Measurements from ENCODE around the gene ITGB4. TPM values are rescaled to one million over a fixed set of nuclear protein-coding genes. Genes with fewer than 3 reads are reported as not detected.

Gene ITGB4
- total RNA-seq, 1 experiment from 2014 or later, result 568 TPM

DNA sequence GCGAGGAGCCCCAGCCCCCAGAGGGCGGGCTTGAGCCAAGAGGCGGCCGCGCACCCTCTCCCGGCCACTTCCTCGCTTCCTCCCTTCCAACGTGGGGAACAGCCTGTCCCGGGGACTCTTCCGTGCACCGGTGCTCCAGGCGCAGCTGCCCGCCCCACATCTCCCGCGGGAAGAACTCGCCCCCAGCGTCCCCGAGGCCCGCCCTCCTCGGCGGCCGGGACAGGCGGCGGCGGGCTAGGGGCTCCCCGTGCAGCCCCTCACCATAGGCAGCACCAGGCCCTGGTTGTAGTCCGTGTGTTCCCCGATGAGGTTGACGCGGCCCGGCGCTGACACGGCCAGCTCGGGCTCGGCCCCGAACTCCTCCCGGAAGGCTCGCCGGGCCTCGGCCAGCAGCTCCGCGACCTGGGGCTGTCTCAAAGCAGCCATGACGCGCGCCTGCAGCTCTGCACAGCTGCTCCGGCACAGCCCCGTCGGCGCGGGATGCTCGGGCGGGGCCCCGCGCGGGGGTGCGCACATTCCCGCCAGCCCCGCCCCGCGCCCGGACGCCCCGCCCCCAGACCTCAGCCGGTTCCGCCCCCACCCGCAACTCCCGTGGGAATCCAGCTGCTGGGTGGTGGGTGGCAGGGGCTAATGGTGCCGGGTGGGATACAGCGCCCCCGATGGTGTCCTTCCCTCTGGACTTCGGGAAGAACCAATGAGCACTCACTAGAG is 43.6 kb downstream of the ITGB4 start, which contains the start of gene GALK1:
GALK1 (minus strand) TSS at position 482 of the 711 bp plus-strand sequence; CDS start at position 426, 56 bp downstream.
- CTCF ChIA-PET, result interaction anchor here (0.6 to 7.9 kb wide), 18 partner anchors 9 to 249 kb away, joined by 3 to 73 read pairs (median 4); partner anchors contain the start of genes SMIM5, TSEN54 and WBP2
- POLR2A ChIA-PET, result interaction anchor here (0.7 to 4.3 kb wide), 6 partner anchors 9 to 111 kb away, joined by 3 to 74 read pairs (median 6); partner anchors contain the start of gene UNK
- Histone ChIP-seq H3K9me3 (ENCODE audit: control insufficient read depth in 1 of 2, insufficient read depth in 1 of 2, low read depth in 1 of 2, low read length in 2 of 2) (no peaks in the 10 kb centered on the region), H3K27me3 (ENCODE audit: insufficient read depth, low read length) (no peaks in the 10 kb centered on the region), H3K4me2 (ENCODE audit: low read length) (peak within 1 kb of the TSS; percentile 100), H3K4me1 (ENCODE audit: control insufficient read depth in 1 of 2, insufficient read depth in 2 of 2, low read length in 2 of 2) (peaks cover 13 to 29% of the 10 kb centered on the region in 2 experiments), H2AFZ (ENCODE audit: low read depth, low read length, poor library complexity, severe bottlenecking) (peak within 1 kb of the TSS; percentile 70), H4K20me1 (ENCODE audit: insufficient read depth) (no peaks in the 10 kb centered on the region), H3K36me3 (ENCODE audit: control insufficient read depth in 1 of 2, insufficient read depth in 2 of 2, low read length in 2 of 2) (0 out of 4 replicates have a peak, but pooled peaks cover 0 to 3% of the 10 kb centered on the region in 2 experiments), H3K9ac (ENCODE audit: low read length) (peak within 1 kb of the TSS; percentile 89), H3K79me2 (ENCODE audit: insufficient read depth, low read length) (0 out of 2 replicates have a peak, but pooled peaks cover 6% of the 10 kb centered on the region), H3K4me3 (replicated peaks in 1 of 2; ENCODE audit: low read depth in 1 of 2, low read length in 2 of 2) (peak within 1 kb of the TSS; percentile 84 to 91), H3K27ac (ENCODE audit: low read depth, low read length) (peak within 1 kb of the TSS; percentile 78), H3K9me2 (ENCODE audit: insufficient read depth) (no peaks in the 10 kb centered on the region)
- RAD21 ChIA-PET (ENCODE audit: low non-redundant PET in 1 of 2, low total read pairs in 2 of 2, uncharacterized antibody in 2 of 2, unreplicated experiment in 2 of 2), result interaction anchor here (0.7 to 1.1 kb wide), 6 partner anchors 15 to 132 kb away, joined by 3 to 6 read pairs (median 4); partner anchors contain the start of gene WBP2 (in 1 of the 2)
- TF ChIP-seq CEBPB (IDR thresholded peaks at IDR 0.05; ENCODE audit: low read depth), result no peak
- TF ChIP-seq POLR2AphosphoS5 (IDR thresholded peaks at IDR 0.05; ENCODE audit: low read depth, low read length), result peak; percentile 72; the same call in 1 of the 2 replicates
- TF ChIP-seq SIN3A (IDR thresholded peaks at IDR 0.05; ENCODE audit: low read depth), result peak; percentile 62; the same call in 1 of the 2 replicates
- TF ChIP-seq, protein P1, sequence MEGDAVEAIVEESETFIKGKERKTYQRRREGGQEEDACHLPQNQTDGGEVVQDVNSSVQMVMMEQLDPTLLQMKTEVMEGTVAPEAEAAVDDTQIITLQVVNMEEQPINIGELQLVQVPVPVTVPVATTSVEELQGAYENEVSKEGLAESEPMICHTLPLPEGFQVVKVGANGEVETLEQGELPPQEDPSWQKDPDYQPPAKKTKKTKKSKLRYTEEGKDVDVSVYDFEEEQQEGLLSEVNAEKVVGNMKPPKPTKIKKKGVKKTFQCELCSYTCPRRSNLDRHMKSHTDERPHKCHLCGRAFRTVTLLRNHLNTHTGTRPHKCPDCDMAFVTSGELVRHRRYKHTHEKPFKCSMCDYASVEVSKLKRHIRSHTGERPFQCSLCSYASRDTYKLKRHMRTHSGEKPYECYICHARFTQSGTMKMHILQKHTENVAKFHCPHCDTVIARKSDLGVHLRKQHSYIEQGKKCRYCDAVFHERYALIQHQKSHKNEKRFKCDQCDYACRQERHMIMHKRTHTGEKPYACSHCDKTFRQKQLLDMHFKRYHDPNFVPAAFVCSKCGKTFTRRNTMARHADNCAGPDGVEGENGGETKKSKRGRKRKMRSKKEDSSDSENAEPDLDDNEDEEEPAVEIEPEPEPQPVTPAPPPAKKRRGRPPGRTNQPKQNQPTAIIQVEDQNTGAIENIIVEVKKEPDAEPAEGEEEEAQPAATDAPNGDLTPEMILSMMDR (IDR thresholded peaks at IDR 0.05 in 2 of 3, conservative IDR thresholded peaks at IDR 0.05 in 1 of 3; ENCODE audit: borderline replicate concordance in 1 of 3, insufficient read depth in 1 of 3, low read depth in 2 of 3, low read length in 2 of 3), result peak in 2 of 3 experiments; percentile 65 to 94; a peak in 4 of 6 replicates
- peak; percentile 87; the same call in 1 of the 2 replicates for TF ChIP-seq ZFX (IDR thresholded peaks at IDR 0.05)
- TF ChIP-seq, protein P2, sequence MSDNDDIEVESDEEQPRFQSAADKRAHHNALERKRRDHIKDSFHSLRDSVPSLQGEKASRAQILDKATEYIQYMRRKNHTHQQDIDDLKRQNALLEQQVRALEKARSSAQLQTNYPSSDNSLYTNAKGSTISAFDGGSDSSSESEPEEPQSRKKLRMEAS (IDR thresholded peaks at IDR 0.05), result peak; percentile 89
- TF ChIP-seq RAD21 (IDR thresholded peaks at IDR 0.05; ENCODE audit: low read depth), result peak; percentile 86
- peak; percentile 64 for TF ChIP-seq YY1 (IDR thresholded peaks at IDR 0.05; ENCODE audit: extremely low read depth, insufficient replicate concordance, low read depth, low read length)
- TF ChIP-seq, protein P3, sequence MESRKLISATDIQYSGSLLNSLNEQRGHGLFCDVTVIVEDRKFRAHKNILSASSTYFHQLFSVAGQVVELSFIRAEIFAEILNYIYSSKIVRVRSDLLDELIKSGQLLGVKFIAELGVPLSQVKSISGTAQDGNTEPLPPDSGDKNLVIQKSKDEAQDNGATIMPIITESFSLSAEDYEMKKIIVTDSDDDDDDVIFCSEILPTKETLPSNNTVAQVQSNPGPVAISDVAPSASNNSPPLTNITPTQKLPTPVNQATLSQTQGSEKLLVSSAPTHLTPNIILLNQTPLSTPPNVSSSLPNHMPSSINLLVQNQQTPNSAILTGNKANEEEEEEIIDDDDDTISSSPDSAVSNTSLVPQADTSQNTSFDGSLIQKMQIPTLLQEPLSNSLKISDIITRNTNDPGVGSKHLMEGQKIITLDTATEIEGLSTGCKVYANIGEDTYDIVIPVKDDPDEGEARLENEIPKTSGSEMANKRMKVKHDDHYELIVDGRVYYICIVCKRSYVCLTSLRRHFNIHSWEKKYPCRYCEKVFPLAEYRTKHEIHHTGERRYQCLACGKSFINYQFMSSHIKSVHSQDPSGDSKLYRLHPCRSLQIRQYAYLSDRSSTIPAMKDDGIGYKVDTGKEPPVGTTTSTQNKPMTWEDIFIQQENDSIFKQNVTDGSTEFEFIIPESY (IDR thresholded peaks at IDR 0.05; ENCODE audit: extremely low read depth, insufficient replicate concordance, low read length), result no peak
- ATAC-seq (peak; percentile 85), DNase-seq (ENCODE audit: low read depth, low spot score) (no peak)
- no TSS peak for BruUV-seq (replicated peaks)
- intact Hi-C loops (cut with micrococcal nuclease), result no loop called here
